MM.1S (cell line): ENCODE data around the gene SLC4A3.

Experiments
- EZH2phosphoT487 ChIP-seq: fragments of 300-600 bp; sonication (generic); IDR thresholded peaks from 2 replicates; pipeline ENCODE4 v1.6.1; 2018; ENCODE audit warnings: antibody characterized with exemption, low read length
- TF ChIP-seq, protein P1 (sequence below): fragments of 300-600 bp; sonication (generic); IDR thresholded peaks from 2 replicates; pipeline ENCODE4 v1.5.1; 2016; ENCODE audit warnings: antibody characterized with exemption, low read length, mixed read lengths

DNA sequence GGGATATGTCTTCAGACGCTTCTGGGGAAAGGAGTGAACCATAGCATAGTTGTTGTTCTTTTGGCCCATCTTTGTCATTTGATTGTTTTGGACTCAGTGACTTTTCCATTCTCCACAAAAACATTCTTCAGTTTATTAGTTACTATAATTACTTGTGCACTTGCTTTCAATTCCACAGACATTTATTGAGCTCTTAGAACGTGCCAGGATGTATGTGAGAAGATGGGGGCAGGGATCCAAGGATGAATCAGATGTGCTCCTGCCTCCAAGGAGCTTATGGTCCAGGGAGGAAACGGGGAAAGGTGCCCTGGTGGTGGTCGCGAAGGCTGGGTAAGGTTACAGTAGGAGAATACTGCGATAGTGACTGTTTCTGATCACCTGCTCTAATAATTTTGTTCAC is 6.9 kb upstream of the SLC4A3 start:
- TF ChIP-seq, protein P1, sequence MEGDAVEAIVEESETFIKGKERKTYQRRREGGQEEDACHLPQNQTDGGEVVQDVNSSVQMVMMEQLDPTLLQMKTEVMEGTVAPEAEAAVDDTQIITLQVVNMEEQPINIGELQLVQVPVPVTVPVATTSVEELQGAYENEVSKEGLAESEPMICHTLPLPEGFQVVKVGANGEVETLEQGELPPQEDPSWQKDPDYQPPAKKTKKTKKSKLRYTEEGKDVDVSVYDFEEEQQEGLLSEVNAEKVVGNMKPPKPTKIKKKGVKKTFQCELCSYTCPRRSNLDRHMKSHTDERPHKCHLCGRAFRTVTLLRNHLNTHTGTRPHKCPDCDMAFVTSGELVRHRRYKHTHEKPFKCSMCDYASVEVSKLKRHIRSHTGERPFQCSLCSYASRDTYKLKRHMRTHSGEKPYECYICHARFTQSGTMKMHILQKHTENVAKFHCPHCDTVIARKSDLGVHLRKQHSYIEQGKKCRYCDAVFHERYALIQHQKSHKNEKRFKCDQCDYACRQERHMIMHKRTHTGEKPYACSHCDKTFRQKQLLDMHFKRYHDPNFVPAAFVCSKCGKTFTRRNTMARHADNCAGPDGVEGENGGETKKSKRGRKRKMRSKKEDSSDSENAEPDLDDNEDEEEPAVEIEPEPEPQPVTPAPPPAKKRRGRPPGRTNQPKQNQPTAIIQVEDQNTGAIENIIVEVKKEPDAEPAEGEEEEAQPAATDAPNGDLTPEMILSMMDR, result no peak
- no peak for TF ChIP-seq EZH2phosphoT487
